CD1c-positive myeloid dendritic cell (primary cell): Measurements from ENCODE around the gene ZNF484.
"Not testable (repeated sequence)": the region's sequence is repeated elsewhere in the genome, so short reads cannot be mapped to it uniquely, and the experiment has no call there.

Experiments
- DNase-seq: peaks from one replicate; pipeline ENCODE4 v3.0.0-alpha.2; 2016; ENCODE audit errors: extremely low spot score

The ZNF484 gene

GRCh38 chr9:92860867-92861266 lies 17.0 kb downstream of the ZNF484 start:
- DNase-seq: no peak

DNA sequence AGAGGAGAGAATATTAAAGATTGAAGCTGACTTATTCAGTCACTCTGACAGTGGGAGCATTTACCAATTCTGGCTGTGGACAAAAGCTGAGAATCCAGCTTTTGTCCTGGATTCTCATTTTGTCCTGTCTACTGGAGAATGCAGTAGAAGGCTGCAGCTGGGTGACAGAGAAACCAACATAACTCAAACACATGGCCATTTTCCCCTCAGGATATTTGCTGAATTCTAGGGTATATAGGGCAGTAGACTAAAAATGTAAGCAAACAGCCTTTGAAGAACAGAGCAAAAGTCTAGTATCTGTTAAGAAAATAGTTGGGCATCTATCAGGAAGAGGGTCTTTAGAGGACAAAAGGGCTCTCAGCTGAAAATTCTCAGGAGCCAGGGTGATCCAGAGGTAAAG lies 20.6 kb downstream of the ZNF484 start:
- DNase-seq: no peak

- no peak for DNase-seq
Observed at GRCh38 chr9:92853716-92854115, 24.1 kb downstream of the ZNF484 start.

- peak; percentile 1 for DNase-seq
Observed at GRCh38 chr9:92850898-92851297, 26.9 kb downstream of the ZNF484 start.

GRCh38 chr9:92848740-92849139 lies 29.1 kb downstream of the ZNF484 start:
- not testable (repeated sequence) for DNase-seq

- DNase-seq: no peak
Observed at GRCh38 chr9:92846662-92847145, 31.1 kb downstream of the ZNF484 start.

DNA sequence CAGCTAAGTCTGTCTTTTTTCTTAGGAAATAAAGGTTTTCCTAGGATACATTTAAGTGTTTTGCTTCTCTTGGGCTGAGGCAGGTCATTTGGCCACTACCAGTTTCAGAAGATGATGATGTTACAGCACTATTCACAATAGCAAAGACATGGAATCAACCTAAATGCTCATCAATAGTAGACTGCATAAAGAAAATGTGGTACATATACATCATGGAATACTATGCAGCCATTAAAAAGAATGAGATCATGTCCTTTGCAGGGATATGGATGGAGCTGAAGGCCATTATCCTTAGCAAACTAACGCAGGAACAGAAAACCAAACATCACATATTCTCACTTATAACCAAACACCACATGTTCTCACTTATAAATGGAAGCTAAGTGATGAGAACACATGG lies 39.4 kb downstream of the ZNF484 start:
- DNase-seq: not testable (repeated sequence)

DNA sequence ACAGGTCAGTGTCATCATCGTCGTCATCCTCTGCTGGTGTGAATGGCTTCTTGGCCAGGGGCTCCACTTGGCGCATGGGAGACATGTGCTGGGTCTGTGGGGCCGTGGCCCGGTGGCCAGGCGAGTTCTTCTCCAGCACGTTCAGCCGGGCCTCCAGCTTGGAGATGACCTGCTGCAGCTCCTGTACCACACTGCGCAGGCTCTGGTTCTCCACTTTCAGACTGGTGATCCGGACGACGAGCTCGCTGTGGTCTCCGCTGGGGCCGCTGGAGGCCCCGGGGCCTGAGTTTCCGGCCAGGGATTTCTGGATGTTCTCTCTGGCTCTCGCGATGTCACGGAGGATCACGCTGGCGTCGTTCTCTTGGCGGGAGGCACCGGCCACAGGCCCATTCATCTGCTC lies 40.6 kb downstream of the ZNF484 start:
- no peak for DNase-seq

DNA sequence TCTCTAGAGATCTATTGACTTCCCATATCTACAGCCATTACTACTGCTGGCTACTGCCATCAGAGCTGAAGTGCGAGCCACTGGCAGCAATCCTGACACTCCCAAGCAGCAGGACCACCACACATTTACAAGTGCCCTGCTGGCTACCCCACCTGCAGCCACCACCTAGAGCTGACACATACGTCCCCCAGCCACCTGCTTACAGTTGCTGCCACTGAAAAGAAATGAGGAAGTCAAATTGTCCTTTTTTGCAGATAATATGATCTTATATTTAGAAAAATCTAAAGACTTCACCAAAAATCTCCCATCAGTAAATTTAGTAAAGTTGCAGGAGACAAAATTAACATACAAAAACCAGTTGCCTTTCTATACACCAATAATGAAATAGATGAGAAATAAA lies 48.4 kb downstream of the ZNF484 start:
- no peak for DNase-seq

DNA sequence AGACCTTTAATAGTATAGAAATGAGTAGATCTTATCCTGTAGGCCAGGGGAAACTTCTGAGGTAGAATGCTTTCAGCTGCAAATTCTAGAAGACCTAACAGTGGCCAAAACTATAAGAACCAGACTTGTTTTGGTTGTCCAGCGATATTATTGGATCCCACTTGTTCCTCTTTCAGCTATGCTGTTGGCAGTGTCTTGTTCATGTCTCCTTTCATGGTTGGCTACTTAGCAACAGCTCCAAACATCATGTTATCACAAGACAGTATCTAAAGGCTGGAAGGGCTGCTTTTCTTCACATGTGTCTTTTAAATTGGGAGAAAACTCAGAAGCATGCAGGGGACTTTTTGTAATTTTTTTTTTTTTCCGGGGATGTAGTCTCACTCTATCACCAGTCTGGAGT lies 52.8 kb downstream of the ZNF484 start:
- not testable (repeated sequence) for DNase-seq

- no peak for DNase-seq
Observed at GRCh38 chr9:92820964-92821363, 56.9 kb downstream of the ZNF484 start.

- not testable (repeated sequence) for DNase-seq
Observed at GRCh38 chr9:92819898-92820297, 57.9 kb downstream of the ZNF484 start.

- DNase-seq: not testable (repeated sequence)
Observed at GRCh38 chr9:92809629-92810326, 68.1 kb downstream of the ZNF484 start.

DNA sequence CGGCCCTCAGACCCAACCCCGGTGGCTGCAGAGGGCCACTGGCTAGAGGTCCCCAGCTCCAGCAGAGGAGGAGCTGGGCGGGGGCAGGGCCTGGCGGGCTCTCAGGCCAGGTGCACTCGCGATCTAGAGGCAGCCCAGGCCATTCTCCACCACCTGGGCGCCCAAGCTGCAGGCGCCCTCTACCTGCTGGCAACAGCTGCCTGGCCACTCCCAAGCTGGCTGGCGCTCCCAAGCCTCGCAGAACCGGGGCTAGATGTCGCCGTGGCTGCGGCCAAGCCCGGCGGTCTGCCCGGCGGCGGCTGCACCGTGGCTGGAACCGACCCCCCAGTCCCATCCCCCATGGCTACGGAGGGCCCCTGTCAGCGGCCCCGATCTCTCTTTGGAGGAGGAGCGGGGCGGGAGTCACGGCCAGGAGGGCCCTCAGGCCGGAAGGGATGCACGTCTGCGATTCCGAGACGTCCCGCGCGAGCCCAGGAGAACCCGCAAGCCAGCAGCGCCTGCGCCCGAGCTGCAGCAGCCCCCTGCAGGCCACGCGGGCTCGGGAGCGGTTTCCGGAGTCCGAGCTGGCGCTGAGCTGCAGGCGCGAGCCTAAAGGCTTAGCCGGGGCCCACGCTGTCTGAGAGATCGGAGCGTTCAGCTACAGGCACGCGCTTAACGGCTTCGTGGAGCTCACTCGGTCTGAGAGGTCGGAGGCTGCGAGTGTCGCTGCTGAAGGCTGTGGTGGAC lies 68.9 kb downstream of the ZNF484 start:
- peak; percentile 68 for DNase-seq

DNA sequence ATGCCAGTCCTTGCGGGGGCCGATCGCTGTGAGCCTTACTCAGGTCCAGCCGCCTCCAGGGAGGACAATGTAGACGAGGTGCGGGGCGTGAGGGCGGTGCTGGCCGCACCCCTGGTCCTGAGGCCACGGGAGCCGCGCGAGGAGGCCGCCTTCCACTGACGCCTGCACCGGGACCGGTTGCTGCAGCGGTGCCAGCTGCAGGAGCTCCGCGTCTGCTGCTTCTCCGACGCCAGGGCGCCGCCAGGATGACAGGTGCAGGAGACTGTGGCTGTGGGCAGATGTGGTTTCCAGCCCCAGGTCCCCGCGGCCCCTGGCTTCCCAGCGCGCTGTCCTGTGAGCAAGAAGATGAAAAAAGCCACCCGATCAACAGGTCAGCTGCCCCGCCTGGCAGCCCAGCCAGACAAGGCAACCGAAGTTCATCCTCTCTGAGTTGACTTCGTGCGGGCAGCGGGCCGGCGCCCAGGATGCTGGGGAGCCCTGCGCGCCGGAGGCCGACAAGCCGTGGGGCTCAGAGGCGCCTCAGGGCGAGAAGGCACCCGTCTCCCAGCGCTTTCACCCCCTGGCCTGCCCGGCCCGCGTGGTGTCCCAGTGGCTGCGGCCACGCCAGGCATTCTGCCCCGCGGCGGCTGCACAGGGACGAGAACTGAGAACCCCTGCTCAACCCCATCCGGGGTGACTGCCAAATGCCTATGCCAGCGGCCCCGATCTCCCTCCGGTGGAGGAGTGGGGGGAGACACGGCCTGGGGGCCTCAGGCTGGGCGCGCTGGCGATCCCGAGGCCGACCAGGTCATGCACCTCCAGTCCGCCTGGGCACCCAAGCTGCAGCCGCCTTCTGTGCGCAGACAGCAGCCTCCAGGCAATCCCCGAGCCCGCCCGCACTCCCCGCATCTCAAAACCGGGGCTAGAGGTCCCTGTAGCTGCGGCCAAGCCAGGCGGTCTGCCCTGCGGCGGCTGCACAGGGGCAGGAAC lies 69.8 kb downstream of the ZNF484 start:
- DNase-seq: no peak

- DNase-seq: no peak
Observed at GRCh38 chr9:92807031-92807756, 70.6 kb downstream of the ZNF484 start.

DNA sequence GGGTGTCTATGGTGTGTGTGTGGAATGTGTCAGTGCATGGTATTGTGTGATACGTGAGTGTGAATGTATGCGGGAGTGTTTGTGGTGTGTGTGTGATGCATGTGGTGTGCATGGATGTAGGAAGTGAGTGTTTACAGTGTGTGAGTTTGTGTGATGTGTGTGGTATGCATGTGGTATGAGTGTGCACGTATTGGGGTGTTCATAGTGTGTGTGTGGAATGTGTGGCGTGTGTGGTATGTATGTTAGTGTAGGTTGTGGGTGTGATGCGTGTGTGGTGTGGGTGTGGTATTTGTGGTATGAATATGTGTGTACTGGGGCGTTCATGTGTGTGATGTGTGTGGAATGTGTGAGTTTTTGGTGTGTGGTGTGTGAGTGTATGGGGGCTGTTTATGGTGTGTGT lies 73.1 kb downstream of the ZNF484 start:
- no peak for DNase-seq

DNA sequence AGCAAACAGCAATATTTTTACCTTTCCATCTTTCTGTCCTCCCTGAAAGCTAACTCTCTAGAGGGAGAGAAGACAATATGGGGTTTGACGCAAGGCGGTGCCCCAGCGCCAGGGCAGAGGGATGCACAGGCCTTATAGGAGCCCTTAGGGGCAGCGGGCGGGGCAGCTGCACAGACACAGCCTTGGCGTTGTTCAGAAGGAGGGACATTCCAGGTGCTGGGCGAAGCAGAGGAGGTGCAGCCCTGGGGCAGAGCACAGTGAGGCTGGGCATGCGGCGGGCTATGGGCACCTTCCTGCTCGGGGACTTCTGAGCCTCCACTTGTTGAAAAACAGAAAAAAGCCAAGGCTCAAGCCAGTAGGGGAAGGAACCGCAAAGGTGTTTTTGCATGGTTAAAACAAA lies 79.5 kb downstream of the ZNF484 start:
- DNase-seq: no peak

- DNase-seq: not testable (repeated sequence)
Observed at GRCh38 chr9:92796337-92796804, 81.5 kb downstream of the ZNF484 start.

GRCh38 chr9:92795598-92796336 lies 82.1 kb downstream of the ZNF484 start:
- no peak for DNase-seq
